Measurements from ENCODE around the gene ABRACL.
"Not testable (repeated sequence)": the region's sequence is repeated elsewhere in the genome, so short reads cannot be mapped to it uniquely, and the experiment has no call there.

The ABRACL gene

GRCh38 chr6:139010674-139011073, 17.9 kb upstream of the ABRACL start:
- FAIRE-seq (no peak), DNase-seq (ENCODE audit: insufficient read length, low spot score) (no peak)

- no peak for FAIRE-seq
Measured at GRCh38 chr6:139011980-139012379, 16.6 kb upstream of the ABRACL start.

GRCh38 chr6:139013185-139013800, 15.3 kb upstream of the ABRACL start:
- DNase-seq (ENCODE audit: insufficient read length, low spot score) (no peak), FAIRE-seq (no peak)

More at GRCh38 chr6:139011980-139012379, 16.6 kb upstream of the ABRACL start:
- no peak for DNase-seq (ENCODE audit: insufficient read length, low spot score)

- FAIRE-seq, result no peak
- no peak for DNase-seq (ENCODE audit: insufficient read length, low spot score)
Measured at GRCh38 chr6:139014945-139015344, 13.6 kb upstream of the ABRACL start.

GRCh38 chr6:139016337-139017213, 12.0 kb upstream of the ABRACL start:
- DNase-seq (ENCODE audit: insufficient read length, low spot score) (no peak), FAIRE-seq (no peak)

- FAIRE-seq (no peak), DNase-seq (ENCODE audit: insufficient read length, low spot score) (no peak)
Measured at GRCh38 chr6:139017227-139017626, 11.3 kb upstream of the ABRACL start.

- FAIRE-seq, result no peak
- no peak for DNase-seq (ENCODE audit: insufficient read length, low spot score)
Measured at GRCh38 chr6:139019722-139020121, 8.8 kb upstream of the ABRACL start.

- DNase-seq (ENCODE audit: insufficient read length, low spot score) (no peak), FAIRE-seq (no peak)
Measured at GRCh38 chr6:139020689-139021088, 7.9 kb upstream of the ABRACL start.

GRCh38 chr6:139025416-139025815, 3.1 kb upstream of the ABRACL start:
- not testable (repeated sequence) for FAIRE-seq

GRCh38 chr6:139027620-139028182, 844 bp upstream of the ABRACL start:
- peak; percentile 69 for DNase-seq (ENCODE audit: insufficient read length, low spot score)
- FAIRE-seq, result no peak

More at GRCh38 chr6:139025416-139025815, 3.1 kb upstream of the ABRACL start:
- DNase-seq (ENCODE audit: insufficient read length, low spot score), result not testable (repeated sequence)

- DNase-seq (ENCODE audit: insufficient read length, low spot score) (no peak), FAIRE-seq (no peak)
Measured at GRCh38 chr6:139028215-139028657, 309 bp upstream of the ABRACL start.

GRCh38 chr6:139029470-139030227, 1.1 kb downstream of the ABRACL start:
- DNase-seq (ENCODE audit: insufficient read length, low spot score) (peak; percentile 35), FAIRE-seq (no peak)

- DNase-seq (ENCODE audit: insufficient read length, low spot score), result no peak
- FAIRE-seq, result no peak
Measured at GRCh38 chr6:139030228-139030963, 1.9 kb downstream of the ABRACL start.

- FAIRE-seq (no peak), DNase-seq (ENCODE audit: insufficient read length, low spot score) (no peak)
Measured at GRCh38 chr6:139037490-139037889, 8.9 kb downstream of the ABRACL start.

GRCh38 chr6:139044250-139044649, 15.7 kb downstream of the ABRACL start:
- FAIRE-seq (no peak), DNase-seq (ENCODE audit: insufficient read length, low spot score) (no peak)

- no peak for FAIRE-seq
- no peak for DNase-seq (ENCODE audit: insufficient read length, low spot score)
Measured at GRCh38 chr6:139047677-139048076, 19.1 kb downstream of the ABRACL start.

GRCh38 chr6:139048912-139049311, 20.4 kb downstream of the ABRACL start:
- DNase-seq (ENCODE audit: insufficient read length, low spot score); FAIRE-seq: not testable (repeated sequence)

- not testable (repeated sequence) for DNase-seq (ENCODE audit: insufficient read length, low spot score); FAIRE-seq
Measured at GRCh38 chr6:139050131-139050769, 21.7 kb downstream of the ABRACL start.

- FAIRE-seq (peak; percentile 38), DNase-seq (ENCODE audit: insufficient read length, low spot score) (no peak)
Measured at GRCh38 chr6:139050770-139051313, 22.3 kb downstream of the ABRACL start.
